Stimulated activated CD4-positive, alpha-beta T cell treated with anti-CD3 and anti-CD28 coated beads, Interleukin-4, amount 100 ng/mL, for 1 hour (primary cell): ENCODE measurements around the gene EVL.
A peak's percentile ranks its signal among the peaks of the same experiment; 100 is the strongest.
"Not testable (repeated sequence)": the region's sequence is repeated elsewhere in the genome, so short reads cannot be mapped to it uniquely, and the experiment has no call there.

Source experiments
- DNase-seq: peaks from one replicate; pipeline ENCODE4 v3.0.0-alpha.2; 2020

Gene EVL, protein sequence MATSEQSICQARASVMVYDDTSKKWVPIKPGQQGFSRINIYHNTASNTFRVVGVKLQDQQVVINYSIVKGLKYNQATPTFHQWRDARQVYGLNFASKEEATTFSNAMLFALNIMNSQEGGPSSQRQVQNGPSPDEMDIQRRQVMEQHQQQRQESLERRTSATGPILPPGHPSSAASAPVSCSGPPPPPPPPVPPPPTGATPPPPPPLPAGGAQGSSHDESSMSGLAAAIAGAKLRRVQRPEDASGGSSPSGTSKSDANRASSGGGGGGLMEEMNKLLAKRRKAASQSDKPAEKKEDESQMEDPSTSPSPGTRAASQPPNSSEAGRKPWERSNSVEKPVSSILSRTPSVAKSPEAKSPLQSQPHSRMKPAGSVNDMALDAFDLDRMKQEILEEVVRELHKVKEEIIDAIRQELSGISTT

DNA sequence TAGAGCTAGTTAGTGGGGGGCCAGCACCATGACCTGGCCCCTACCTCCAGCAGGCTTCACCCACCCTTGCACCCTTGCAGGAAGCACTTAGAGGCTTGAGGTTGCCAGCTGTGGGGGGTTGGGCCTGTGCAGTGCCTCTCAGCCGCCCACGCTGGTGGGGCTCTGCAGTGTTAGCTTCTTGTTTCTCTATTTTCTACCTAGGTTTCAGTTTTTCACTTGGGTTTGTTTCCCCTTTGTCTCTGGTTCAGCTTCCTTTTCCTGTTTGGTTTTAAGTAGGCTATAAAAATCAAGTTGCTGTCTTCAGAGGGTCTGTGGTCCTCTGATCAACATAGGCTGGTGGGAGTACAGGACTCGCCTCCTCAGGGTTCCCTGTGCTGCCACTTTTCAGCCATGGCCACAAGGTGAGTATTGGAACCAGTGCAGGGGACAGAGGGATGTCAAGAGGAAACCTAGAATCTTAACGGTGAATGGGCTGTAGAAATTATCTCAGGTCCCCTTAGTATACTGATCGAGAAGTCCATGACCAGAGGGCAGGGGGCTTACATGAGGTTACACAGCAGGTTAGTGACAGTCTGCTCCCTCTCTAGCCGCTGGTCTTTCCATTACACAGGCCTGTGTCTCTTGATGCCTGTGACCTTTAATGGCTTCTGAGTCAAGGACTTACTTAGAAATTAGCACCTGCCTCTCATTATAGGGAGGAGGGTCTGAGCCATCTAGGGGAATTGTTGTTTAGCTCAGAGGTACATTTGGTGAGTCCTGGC lies at the start of gene EVL:
Gene EVL (plus strand): TSS at position 312 of the 761 bp plus-strand sequence. CDS start 79 bp downstream, at position 391.
- DNase-seq = peak; percentile 91

DNA sequence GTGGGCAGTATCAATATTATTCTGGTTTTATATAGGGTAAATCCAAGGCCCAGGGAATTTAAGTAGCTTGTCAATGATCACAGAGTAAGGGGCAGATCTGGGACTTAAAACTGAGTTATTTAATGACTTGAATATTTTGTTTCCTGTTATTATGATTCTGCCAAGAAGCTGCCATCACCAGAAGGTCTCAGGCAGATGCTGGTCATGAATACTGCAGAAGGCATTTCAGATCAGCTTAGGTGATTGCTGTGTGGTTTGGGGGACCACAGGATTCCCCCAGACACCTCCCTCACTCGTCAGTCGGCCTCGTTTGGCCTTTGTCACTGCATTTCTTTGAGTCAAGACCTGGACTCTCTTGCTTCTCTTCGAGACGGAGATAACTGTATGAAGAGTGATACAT lies 47.7 kb upstream of the EVL start:
- DNase-seq = no peak

DNA sequence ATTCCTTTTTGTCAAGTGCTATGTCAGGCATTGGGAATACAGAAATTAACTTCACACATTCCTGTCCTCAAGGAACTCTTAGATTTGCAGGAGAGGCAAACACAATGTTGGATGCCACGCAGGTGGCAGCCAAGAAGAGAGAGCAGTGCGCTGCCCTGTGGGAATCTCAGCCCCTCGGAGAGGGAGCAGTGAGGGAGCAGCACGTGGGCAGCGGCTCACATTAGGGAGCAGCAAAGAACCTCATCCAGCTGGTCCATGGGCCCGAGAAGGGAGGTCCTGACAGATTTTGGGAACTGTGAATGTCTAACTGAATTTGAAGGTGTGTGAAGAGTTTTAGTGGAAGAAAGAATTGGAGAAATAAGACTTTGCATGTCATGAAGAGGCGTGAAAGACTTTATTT lies 47.2 kb upstream of the EVL start:
- no peak for DNase-seq

DNA sequence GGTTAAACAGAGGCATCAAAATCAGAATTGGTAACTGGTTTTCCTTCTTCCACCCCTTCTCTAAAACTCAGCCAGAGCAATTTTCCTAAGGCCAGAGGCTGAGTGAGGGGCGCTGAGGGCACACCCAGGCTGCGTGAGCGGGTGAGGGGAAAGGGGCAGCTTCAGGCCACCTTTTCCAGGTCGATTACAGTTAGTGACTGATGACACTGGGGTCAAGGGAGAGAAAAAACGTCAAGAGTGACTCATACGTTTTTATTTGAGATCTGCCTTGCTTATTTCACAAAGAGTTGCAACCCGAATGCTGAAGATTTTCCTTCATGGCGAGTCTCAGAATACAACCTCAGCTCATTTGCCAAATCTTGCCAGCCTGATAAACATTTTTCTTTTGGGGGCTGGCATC lies 46.7 kb upstream of the EVL start:
- no peak for DNase-seq

DNA sequence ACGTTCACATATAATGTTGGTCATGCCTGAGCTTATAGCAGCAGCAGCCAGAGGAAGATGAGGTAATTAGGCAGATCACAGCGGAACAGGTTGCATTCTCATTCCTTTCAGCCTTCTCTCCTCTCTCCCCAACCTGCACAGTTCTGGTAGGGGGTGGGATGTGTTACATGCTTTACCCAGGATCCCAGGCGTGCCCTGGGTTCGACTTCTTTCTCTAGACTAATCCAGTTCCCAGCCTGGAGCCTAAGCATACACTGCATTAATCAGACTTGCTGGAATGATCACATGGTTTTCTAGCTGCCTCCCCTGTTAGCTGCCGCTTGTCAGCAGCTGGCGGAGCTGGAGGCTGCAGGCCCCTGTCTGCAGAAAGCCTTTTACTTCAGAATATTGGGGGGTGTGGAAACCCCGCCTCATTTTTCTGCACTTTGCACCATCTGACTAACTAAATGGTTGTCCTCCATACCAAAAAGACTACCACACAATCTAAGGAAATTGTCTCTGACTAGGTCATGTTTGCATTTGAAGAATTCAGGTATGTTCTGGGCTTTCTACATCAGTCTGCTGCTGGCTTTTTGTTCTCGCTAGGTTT lies 46.0 kb upstream of the EVL start:
- no peak for DNase-seq

DNA sequence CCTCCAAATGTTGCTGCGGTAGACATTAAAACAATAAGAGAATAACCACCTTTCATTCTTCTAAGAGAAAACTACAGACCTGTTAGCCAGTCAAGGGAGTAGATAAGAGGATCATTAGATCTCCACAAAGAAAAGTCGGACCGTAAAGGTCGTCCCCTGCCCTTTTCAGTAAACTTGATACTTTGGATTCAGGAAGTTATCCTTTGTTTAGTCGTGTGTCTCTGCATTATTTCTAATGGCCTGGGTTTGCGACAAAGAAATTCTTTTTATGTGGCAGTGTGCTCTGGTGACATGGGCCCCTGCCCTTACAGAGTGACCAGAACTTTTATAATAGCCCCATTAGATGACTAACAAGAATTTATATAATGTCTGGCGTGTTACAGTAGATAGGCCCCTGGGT lies 44.6 kb upstream of the EVL start:
- DNase-seq = no peak

DNA sequence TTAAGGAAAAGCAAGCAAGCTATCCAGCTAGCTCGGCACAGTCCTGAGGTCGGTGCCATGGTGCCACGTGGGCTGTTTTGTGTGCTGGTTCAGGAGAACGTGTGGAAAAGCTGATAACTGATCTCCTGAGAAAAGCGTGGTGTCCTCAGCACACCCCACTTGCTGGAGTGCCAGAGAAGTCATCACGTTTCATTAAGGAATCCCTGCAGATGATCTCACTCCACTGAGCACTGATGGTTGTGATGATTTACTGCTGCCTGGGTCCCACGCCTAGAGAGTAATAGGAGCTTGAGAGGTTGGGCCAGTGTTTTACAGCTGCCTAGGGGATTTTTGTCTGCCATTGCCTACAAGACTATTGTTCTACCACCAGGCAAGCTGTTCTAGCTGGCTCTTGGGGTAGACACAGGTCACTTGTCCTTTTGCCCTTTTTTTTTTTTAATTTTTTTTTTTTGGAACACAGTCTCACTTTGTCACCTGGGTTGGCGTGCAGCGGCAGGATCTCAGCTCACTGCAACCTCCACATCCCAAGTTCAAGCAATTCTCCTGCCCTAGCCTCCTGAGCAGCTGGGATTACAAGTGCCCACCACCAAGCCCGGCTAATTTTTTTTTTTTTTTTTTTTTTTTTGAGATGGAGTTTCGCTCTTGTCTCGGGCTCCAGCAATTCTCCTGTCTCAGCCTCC lies 42.3 kb upstream of the EVL start:
- DNase-seq = no peak

DNA sequence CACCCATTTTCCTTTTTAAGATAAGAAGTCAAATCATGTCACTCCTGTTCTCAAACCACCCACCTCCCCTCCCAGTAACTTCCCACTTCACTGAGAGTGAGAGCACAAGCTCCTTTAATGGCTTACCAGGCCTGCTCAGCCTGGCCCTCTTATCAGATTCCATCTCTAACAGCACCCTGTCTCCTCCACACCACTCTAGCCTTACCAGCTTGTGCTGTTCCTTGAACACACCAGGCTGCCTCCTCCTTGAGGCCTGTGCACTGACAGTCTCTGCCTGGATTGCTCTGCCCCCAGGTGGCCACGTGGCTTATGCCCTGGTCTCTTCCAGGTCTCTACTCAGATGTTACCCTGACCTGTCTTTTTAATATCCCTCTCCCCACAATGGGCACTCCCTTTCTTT lies 40.1 kb upstream of the EVL start:
- DNase-seq = peak; percentile 18

DNA sequence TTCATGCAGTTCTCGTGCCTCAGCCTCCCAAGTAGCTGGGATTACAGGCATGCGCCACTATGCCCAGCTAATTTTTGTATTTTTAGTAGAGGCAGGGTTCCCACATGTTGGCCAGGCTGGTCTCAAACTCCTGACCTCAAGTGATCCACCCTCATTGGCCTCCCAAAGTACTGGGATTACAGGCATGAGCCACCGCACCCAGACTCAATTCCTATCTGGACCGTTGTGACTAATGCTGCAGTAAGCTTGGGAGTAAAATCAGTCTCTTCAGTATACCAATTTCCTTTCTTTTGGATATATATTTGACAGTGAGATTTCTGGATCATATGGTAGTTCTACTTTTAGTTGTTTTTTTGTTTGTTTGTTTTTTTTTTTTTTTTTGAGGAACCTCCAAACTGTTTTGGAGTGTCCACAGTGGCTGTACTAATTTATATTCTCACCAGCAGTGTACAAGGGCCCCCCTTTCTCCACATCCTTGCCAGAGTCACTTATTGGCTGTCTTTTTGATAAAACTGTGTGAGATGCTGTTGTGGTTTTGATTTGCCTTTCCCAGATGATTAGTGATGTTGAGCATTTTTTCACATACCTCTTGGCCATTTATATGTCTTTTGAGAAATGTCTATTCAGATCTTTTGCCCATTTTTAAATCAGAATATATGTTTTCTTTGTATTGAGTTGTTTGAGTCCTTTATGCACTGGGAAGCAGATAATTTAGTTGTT lies 37.3 kb upstream of the EVL start:
- DNase-seq = no peak

DNA sequence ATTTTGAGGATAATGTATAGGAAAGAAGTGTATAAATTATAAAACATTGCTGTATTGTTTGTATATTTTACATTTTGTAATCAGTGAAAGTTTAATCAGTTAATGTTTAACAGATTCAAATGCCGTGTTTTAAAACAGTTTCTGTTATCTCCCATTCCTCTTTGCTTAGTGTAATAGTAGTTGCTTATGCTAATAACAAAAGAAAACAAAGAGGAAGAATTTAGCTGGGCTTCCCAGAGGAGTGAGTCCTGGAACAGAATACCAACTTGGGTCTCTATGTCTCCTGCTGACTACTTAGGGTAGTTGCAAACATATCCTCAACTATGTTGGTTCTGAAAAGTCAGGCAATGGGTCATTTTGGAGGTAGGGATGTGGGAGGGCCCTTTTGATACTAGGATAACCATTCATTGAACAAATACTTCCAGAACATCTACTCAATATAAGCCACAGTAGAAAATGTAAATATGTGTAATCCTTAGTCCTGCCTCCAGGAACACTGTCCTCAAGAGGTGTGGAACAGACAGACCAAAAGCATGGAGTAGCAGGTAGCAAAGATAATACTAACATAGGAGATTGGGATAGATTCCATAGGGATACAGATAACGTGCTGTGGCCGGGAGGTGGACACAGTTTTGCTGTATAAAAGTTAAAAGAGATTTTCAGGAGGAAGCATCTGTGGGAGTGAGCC lies 36.1 kb upstream of the EVL start:
- no peak for DNase-seq

DNA sequence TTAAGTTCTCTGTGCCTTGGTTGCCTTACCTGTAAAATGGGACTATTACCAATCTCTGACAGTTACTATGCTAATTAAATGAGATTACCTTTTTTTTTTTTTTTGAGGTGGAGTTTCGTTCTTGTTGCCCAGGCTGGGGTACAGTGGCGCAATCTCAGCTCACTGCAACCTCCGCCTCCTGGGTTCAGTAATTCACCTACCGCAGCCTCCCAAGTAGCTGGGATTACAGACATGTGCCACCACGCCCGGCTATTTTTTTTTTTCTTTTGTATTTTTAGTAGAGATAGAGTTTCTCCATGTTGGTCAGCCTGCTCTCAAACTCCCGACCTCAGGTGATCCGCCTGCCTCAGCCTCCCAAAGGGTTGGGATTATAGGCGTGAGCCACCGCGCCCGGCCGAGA lies 35.2 kb upstream of the EVL start:
- DNase-seq = not testable (repeated sequence)

DNA sequence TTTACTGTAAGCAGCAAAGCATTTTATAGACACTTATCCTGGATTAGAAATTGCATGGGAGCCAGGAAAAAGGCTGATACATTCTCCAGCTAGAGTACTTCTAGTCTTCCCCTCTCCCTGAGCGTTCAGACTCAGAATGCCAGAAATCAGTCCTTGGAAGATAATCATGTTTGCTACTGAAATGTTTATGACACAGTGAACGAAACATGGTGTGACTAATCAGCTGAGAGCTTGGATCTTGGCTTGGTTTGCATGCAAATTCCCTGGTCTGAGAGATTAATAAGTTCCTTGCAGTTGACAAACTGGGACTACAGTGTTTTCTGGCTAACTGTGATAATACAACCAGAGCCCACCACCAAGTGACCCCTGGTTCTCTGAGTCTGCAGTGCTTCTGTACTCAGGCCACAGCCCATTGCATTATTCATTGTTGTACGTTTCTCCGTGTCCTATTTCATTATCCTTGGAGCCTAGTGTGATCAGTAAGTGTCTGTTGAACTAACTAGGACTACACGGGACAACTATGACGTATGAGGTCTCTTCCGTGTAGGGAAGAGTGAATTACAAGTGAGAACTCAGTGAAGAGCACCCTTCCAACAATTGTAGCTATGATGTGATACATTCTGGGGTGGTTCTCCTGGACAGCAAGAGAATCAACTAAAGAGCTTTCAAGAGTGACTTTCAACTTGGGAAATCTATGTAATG lies 34.6 kb upstream of the EVL start:
- no peak for DNase-seq

DNA sequence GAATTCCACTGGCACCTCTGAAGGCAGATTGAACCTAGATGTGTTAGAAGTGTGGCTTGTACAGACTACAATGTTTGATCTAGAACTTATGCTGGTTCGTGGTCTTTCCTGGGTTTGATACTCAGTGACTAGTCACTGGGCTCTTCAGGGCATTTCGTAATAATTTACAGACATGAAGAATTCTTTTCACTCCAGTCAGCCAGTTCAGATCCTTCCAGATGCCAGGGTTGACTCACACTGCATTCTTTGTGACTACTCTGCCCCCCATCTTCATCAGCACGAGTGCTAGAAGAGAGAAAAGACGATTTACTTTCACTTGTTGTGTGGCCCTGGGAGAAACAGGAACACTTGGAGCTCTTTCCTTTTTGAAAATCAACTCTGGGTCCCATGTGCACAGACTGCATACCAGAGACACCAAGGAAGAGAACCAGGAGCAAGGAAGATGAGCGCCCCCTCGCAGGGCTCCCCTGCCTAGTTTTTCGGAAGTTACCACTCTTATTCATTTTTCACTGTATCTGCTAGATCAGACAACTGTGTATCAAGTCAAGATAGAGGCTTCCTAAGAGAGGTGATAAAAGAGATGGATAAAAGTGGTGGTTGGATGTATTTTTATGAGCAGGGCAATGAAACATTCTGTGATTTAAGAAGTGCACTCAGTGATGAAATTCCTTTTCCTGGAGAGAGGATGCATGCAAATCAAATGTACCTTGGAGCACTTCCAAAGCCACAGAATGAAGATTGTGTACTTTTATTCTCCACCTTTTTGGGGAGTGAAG lies 33.5 kb upstream of the EVL start:
- no peak for DNase-seq

DNA sequence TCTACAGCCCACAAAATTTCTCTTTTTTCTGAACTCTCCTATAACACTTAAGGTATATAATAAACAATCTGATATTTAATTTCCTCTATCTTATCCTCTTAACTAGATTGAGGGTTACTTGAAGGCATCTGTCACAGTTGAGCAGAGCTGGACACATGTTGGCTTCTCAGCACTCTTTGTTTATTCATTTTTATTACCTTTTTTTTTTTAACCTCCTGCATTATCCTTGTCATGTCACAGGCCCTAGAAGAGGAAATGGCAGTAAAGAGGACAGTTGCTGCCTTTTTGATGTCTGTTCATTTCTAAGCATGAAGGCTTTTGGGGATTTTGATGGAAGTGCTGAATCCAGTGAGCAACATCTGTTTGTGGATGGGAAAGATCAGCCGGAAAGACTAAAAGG lies 32.5 kb upstream of the EVL start:
- no peak for DNase-seq

DNA sequence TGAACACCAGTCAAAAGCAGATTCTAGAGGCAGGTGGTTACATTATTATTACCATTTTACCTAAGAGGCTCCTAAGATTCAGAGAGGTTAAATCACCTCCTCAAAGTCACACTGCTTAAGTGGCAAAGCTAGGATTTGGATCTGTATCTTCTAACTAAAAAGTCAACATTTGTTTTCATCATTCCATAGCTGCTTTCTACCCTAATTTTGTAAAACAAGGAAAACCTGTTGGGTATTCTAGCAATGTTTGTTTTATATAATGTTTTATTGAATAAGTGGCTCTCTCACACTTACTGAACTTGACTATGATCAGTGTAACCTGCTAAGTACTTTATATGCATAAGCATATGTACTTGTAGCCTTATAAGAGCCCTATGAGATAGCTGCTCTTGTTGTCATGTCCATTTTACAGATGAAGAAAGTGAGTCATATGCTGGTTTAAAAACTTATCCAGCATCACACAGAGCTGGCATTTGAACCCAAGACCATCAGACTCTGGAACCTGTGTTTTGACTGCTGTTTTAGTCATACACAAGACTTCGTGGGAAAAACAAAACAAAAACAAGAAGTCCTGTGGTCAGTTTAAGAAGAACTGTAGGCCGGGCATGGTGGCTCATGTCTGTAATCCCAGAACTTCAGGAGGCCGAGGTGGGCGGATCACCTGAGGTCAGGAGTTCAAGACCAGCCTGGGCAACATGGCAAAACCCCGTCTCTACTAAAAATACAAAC lies 31.7 kb upstream of the EVL start:
- no peak for DNase-seq

DNA sequence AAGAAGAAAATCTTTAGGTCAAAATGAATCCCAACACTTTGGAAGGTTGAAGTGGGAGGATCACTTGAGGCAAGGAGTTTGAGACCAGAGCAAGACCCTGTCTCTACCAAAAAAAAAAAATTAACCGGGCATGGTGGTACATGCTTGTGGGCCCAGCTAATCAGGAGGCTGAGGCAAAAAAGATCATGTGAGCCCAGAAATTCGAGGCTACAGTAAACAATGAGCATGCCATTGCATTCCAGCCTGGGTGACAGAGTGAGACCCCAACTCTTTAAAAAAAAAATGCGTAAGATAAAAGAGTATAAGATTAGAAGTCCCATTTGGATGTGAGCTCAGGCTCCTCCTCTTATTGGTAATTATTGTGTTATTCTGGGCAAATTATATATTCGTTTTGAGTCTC lies 30.8 kb upstream of the EVL start:
- DNase-seq = no peak

DNA sequence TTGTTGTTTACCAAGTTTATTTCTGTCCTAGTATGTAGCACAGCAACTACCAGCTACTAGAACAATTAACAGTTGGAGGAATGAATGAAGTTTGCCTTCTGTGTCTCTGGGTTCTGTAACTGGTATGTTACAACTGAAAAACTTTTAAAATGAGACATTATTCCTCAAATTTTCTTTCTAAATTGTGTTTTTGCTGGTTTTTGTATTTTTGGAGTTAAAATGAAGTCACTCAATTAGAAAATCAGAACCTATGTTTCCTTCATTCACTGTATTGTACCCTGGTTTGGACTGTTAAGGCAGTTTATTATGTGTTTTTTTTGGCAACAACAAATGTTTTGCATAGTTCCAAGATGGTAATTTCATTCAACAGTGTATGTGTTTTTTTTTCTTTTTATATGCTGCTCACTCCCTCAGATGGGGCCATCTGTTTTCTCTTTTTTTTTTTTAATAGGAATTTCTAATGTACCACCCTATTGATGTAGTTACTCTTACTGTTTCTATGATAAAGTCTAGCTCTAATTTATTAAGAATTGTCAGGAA lies 30.2 kb upstream of the EVL start:
- DNase-seq = no peak

DNA sequence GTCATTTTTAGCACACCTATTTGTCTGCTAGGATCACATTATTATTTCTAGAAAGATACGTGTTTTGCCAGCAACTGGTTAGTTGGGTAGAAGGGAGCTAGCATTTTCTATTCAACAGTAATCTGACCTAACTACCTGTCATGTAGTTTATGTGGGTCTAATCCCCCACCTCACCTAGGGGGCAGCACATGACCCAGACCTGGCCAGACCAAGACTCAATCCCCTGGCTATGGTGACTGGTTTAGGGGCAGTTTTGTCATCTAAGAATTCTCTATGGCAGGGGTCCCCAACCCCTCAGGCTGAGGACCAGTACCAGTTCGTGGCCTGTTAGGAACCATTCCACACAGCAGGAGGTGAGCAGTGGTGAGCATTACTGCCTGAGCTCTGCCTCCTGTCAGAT lies 29.5 kb upstream of the EVL start:
- no peak for DNase-seq

DNA sequence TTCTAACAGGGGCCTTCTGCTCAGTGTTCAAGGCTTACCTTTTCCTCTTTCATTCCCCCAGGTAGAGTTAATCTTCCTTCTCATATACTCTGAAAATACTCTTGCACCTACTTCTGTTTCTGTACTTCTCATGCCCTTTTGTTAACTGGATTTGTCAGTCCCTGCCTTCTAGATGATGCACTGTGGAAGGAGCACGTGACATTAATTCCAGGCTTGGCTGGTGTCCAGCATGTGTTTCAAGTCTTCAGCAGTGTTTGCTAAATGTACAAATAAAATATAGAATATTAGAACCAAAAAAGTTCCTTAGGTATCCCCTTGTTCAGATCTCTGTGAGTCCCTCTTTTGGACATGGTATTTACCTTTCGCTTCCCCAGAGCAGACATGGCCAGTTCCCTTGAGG lies 27.9 kb upstream of the EVL start:
- no peak for DNase-seq

DNA sequence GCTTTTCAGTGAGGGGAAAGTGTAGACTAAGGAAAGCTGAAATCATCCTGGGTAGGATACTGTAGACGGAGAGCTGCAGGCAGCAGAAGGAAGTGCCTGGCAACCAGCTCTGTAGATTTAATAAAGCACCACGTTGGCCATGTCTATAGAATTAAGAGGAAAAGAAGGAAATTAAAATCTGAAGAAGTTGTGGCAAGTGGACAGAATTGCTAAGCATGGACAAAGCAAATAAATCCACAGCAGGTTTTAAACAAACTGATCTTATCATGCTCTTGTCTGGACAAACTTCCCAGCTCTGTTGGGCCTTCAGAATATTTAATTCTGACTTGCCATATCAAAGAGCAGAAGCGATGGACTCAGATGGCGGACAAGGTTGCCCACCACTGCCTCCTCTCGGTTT lies 27.2 kb upstream of the EVL start:
- no peak for DNase-seq
